ENCODE data around the gene PPT2. TPM values are rescaled to one million over a fixed set of nuclear protein-coding genes. Genes with fewer than 3 reads are reported as not detected.

PPT2 gene
- total and polyA plus RNA-seq, 2 of the 13 experiments (the other 11 are each of a cell fraction or from before 2014, with no cell fraction given), result 39.2 to 61.8 TPM

GRCh38 chr6:32105433-32105832 lies 48.5 kb upstream of the PPT2 start (continued):
- TF ChIP-seq ZNF124 (CRISPR knock-in tag; IDR thresholded peaks at IDR 0.05), result no peak
- no peak for TF ChIP-seq CTCF (CRISPR knock-in tag; IDR thresholded peaks at IDR 0.05)
- TF ChIP-seq SMAD1 (CRISPR knock-in tag; IDR thresholded peaks at IDR 0.05; ENCODE audit: borderline replicate concordance, low read depth), result no peak
- no peak for TF ChIP-seq ZNF407 (CRISPR knock-in tag; IDR thresholded peaks at IDR 0.05; ENCODE audit: not compliant biosample characterization)
- TF ChIP-seq HNRNPLL (IDR thresholded peaks at IDR 0.05; ENCODE audit: low read depth, low read length, poor library complexity, severe bottlenecking), result no peak
- TF ChIP-seq ZNF235 (CRISPR knock-in tag; IDR thresholded peaks at IDR 0.05; ENCODE audit: borderline replicate concordance), result no peak
- no peak for TF ChIP-seq BRCA1 (CRISPR knock-in tag; IDR thresholded peaks at IDR 0.05)
- 0 out of 2 replicates have a peak, but pooled peaks have one; percentile 55 for TF ChIP-seq ZNF205 (CRISPR knock-in tag; IDR thresholded peaks at IDR 0.05)
- peak; percentile 80 to 94 for TF ChIP-seq REST (IDR thresholded peaks at IDR 0.05; ENCODE audit: borderline replicate concordance in 1 of 2, low read depth in 1 of 2, low read length in 2 of 2)
- no peak for TF ChIP-seq CREB1 (IDR thresholded peaks at IDR 0.05)
- no peak for TF ChIP-seq CREB1 (CRISPR knock-in tag; IDR thresholded peaks at IDR 0.05)
- TF ChIP-seq ZBTB1 (CRISPR knock-in tag; IDR thresholded peaks at IDR 0.05; ENCODE audit: borderline replicate concordance), result 0 out of 2 replicates have a peak, but pooled peaks have one; percentile 53
- no peak for TF ChIP-seq ARNT2 (CRISPR knock-in tag; IDR thresholded peaks at IDR 0.05; ENCODE audit: low read depth)
